Keratinocyte (primary cell): ENCODE measurements around the gene PDS5A. TPM values are rescaled to one million over a fixed set of nuclear protein-coding genes. Genes with fewer than 3 reads are reported as not detected.
"Not testable (repeated sequence)": the region's sequence is repeated elsewhere in the genome, so short reads cannot be mapped to it uniquely, and the experiment has no call there.

Source experiments
- DNase-seq: peaks from one replicate; pipeline ENCODE4 v3.0.0-alpha.2; 2011; ENCODE audit warnings: low read depth, missing footprints, low spot score
- FAIRE-seq: peaks from 2 replicates; lab custom pipeline; 2011; peaks lifted over from hg19 to GRCh38; lab: Jason Lieb, UNC
- H2AFZ ChIP-seq: 2 replicates; pipeline ENCODE4 v1.6.0; 2012; ENCODE audit warnings: low read length, control low read depth, inconsistent platforms; ENCODE audit not compliant: control insufficient read depth
- H3K27ac ChIP-seq: 2 replicates; pipeline ENCODE4 v1.5.1; 2011; ENCODE audit warnings: low read length; ENCODE audit not compliant: control insufficient read depth, insufficient read depth
- H3K27me3 ChIP-seq: 3 replicates; pipeline ENCODE4 v1.6.0; 2011; ENCODE audit warnings: low read length; ENCODE audit not compliant: control insufficient read depth, insufficient read depth; ENCODE audit errors: extremely low read depth
- H3K36me3 ChIP-seq, 2 experiments: 2 replicates in 1 of 2; 3 replicates in 1 of 2; pipeline ENCODE4 v1.5.1; 2011; ENCODE audit warnings: low read length in 2 of 2, mild to moderate bottlenecking in 1 of 2; ENCODE audit not compliant: control insufficient read depth in 2 of 2, insufficient read depth in 2 of 2; ENCODE audit errors: extremely low read depth in 1 of 2
- H3K4me1 ChIP-seq: 3 replicates; pipeline ENCODE4 v1.5.1; 2011; ENCODE audit warnings: low read length; ENCODE audit not compliant: control insufficient read depth, insufficient read depth; ENCODE audit errors: extremely low read depth
- H3K4me2 ChIP-seq: 3 replicates; pipeline ENCODE4 v1.6.0; 2011; ENCODE audit warnings: low read depth, low read length; ENCODE audit not compliant: control insufficient read depth, insufficient read depth; ENCODE audit errors: extremely low read depth
- H3K4me3 ChIP-seq, 3 experiments: fragments of 200-600 bp in 1 of 3; sonication (generic) in 1 of 3; 2 replicates in 2 of 3; 3 replicates in 1 of 3; pipeline ENCODE4 v1.5.1; 2011 to 2016; ENCODE audit warnings: low read length in 3 of 3, mild to moderate bottlenecking in 3 of 3, control low read depth in 2 of 3, inconsistent platforms in 1 of 3, low read depth in 1 of 3, mixed read lengths in 1 of 3, mixed run types in 1 of 3, moderate library complexity in 1 of 3; ENCODE audit not compliant: control insufficient read depth in 2 of 3, insufficient read depth in 2 of 3; ENCODE audit errors: extremely low read depth in 1 of 3
- H3K79me2 ChIP-seq: 2 replicates; pipeline ENCODE4 v1.6.0; 2012; ENCODE audit warnings: low read length; ENCODE audit not compliant: control insufficient read depth, insufficient read depth
- H3K9ac ChIP-seq: 3 replicates; pipeline ENCODE4 v1.6.0; 2011; ENCODE audit warnings: low read length; ENCODE audit not compliant: control insufficient read depth, insufficient read depth; ENCODE audit errors: extremely low read depth
- H3K9me1 ChIP-seq: 3 replicates; pipeline ENCODE4 v1.6.0; 2011; ENCODE audit warnings: low read length; ENCODE audit not compliant: control insufficient read depth, insufficient read depth; ENCODE audit errors: extremely low read depth
- H3K9me3 ChIP-seq: 2 replicates; pipeline ENCODE4 v1.5.1; 2012; ENCODE audit warnings: low read depth, low read length; ENCODE audit not compliant: control insufficient read depth
- H4K20me1 ChIP-seq: 3 replicates; pipeline ENCODE4 v1.6.0; 2011; ENCODE audit warnings: low read length; ENCODE audit not compliant: control insufficient read depth, insufficient read depth; ENCODE audit errors: extremely low read depth
- CTCF ChIP-seq, 3 experiments: IDR thresholded peaks in 1 of 3; conservative IDR thresholded peaks in 1 of 3; optimal IDR thresholded peaks in 1 of 3; 2 replicates in 2 of 3; 3 replicates in 1 of 3; pipeline versions ENCODE3 to v1.5.1; 2011; ENCODE audit warnings: low read length in 3 of 3, mild to moderate bottlenecking in 3 of 3, moderate library complexity in 2 of 3, control low read depth in 1 of 3, inconsistent platforms in 1 of 3; ENCODE audit not compliant: insufficient read depth in 2 of 3; ENCODE audit errors: extremely low read depth in 1 of 3
- EZH2 ChIP-seq: IDR thresholded peaks from one replicate; pipeline ENCODE4 v1.6.1; 2012; ENCODE audit warnings: inconsistent platforms, mild to moderate bottlenecking, low read length, moderate library complexity
- dilution Hi-C: fragments of 300-500 bp; cut with MboI; formaldehyde crosslinking; loops from one replicate; pipeline ENCODE4 v1.7.0; 2020; ENCODE audit warnings: low sequenced_read_pairs; ENCODE audit not compliant: extremely low pct_ligation_motif_present
- polyA plus RNA-seq, 5 experiments: library from polyadenylated mRNA; depleted of rRNA in 3 of 5; stranded (reverse) in 3 of 5; stranded (forward) in 1 of 5; unstranded in 1 of 5; fragments of >200 nt; gene quantifications; 1 replicate in 1 of 5; 2 replicates in 3 of 5; 3 replicates in 1 of 5; pipeline versions ENCODE4 v1.2.1 to v1.2.3, GENCODE V29; 2011 to 2012; ENCODE audit warnings: missing spikeins in 2 of 5, low read depth in 1 of 5, low replicate concordance in 1 of 5

The PDS5A gene
- polyA plus RNA-seq, 1 donor (not counting 4 experiments of a cell fraction or from before 2014, with no cell fraction given): 56.0 TPM

- dilution Hi-C loops: no loop called here
- no peaks in the 10 kb centered on the region for H3K36me3 ChIP-seq
- DNase-seq: no peak
- H3K4me3 ChIP-seq: no peak overlapping the region
- H2AFZ ChIP-seq: no peak overlapping the region
- no peak for TF ChIP-seq CTCF (optimal IDR thresholded peaks at IDR 0.05 in 1 of 3, IDR thresholded peaks at IDR 0.05 in 1 of 3, conservative IDR thresholded peaks at IDR 0.05 in 1 of 3; ENCODE audit: extremely low read depth in 1 of 3, insufficient read depth in 2 of 3, low read length in 3 of 3)
- TF ChIP-seq EZH2: no peak
- H3K4me2 ChIP-seq: no peak overlapping the region
- H3K4me1 ChIP-seq: no peaks in the 10 kb centered on the region
- no peaks in the 10 kb centered on the region for H3K9me1 ChIP-seq
- H3K79me2 ChIP-seq: no peaks in the 10 kb centered on the region
- FAIRE-seq: no peak
- no peaks in the 10 kb centered on the region for H4K20me1 ChIP-seq
- no peaks in the 10 kb centered on the region for H3K27me3 ChIP-seq
- no peaks in the 10 kb centered on the region for H3K9me3 ChIP-seq
- H3K9ac ChIP-seq: no peak overlapping the region
- no peak overlapping the region for H3K27ac ChIP-seq
Observed at GRCh38 chr4:39814403-39815185, 163.1 kb downstream of the PDS5A start.

- FAIRE-seq, H3K4me1 ChIP-seq, H3K36me3 ChIP-seq, H3K4me2 ChIP-seq, H3K27me3 ChIP-seq, dilution Hi-C loops, H4K20me1 ChIP-seq, DNase-seq, H3K79me2 ChIP-seq, H3K9me3 ChIP-seq, H3K9ac ChIP-seq, H3K4me3 ChIP-seq, H2AFZ ChIP-seq, H3K27ac ChIP-seq, H3K9me1 ChIP-seq: not testable (repeated sequence)
Observed at GRCh38 chr4:39813761-39814160, 163.9 kb downstream of the PDS5A start.

- H3K9ac ChIP-seq, H3K9me3 ChIP-seq, H2AFZ ChIP-seq, H3K79me2 ChIP-seq, dilution Hi-C loops, FAIRE-seq, H3K4me3 ChIP-seq, H3K36me3 ChIP-seq, H4K20me1 ChIP-seq, H3K4me1 ChIP-seq, H3K27me3 ChIP-seq, H3K4me2 ChIP-seq, H3K9me1 ChIP-seq, DNase-seq, H3K27ac ChIP-seq: not testable (repeated sequence)
Observed at GRCh38 chr4:39813033-39813432, 164.7 kb downstream of the PDS5A start.
